GM12865 (cell line): ENCODE data around the gene SAPCD2.

Experiments
- DNase-seq: peaks from one replicate; pipeline ENCODE4 v3.0.0; 2010; ENCODE audit warnings: low read depth
- H3K4me3 ChIP-seq: 2 replicates; pipeline ENCODE4 v1.5.1; 2011; ENCODE audit warnings: mild to moderate bottlenecking, low read depth, low read length, control low read depth
- CTCF ChIP-seq: IDR thresholded peaks from 2 replicates; pipeline ENCODE4 v1.5.1; 2011; ENCODE audit warnings: low read length, control low read depth, low read depth, inconsistent platforms; ENCODE audit not compliant: insufficient read depth; ENCODE audit errors: missing control alignments

Gene SAPCD2

GRCh38 chr9:137052998-137053943 lies 17.1 kb downstream of the SAPCD2 start:
- DNase-seq = no peak
- no peak overlapping the region for H3K4me3 ChIP-seq
- no peak for TF ChIP-seq CTCF

- H3K4me3 ChIP-seq = no peak overlapping the region
- DNase-seq = no peak
- TF ChIP-seq CTCF = no peak
Measured at GRCh38 chr9:137052293-137052692, 18.1 kb downstream of the SAPCD2 start.

- H3K4me3 ChIP-seq = no peak overlapping the region
- DNase-seq = no peak
Measured at GRCh38 chr9:137051145-137051724, 19.1 kb downstream of the SAPCD2 start.

GRCh38 chr9:137050570-137050969 lies 19.8 kb downstream of the SAPCD2 start:
- no peak for TF ChIP-seq CTCF
- DNase-seq = no peak
- no peak overlapping the region for H3K4me3 ChIP-seq

More at GRCh38 chr9:137051145-137051724, 19.1 kb downstream of the SAPCD2 start:
- TF ChIP-seq CTCF = no peak

- H3K4me3 ChIP-seq = no peak overlapping the region
- peak; percentile 59 for TF ChIP-seq CTCF
- DNase-seq = peak; percentile 65
Measured at GRCh38 chr9:137049544-137050449, 20.6 kb downstream of the SAPCD2 start.

GRCh38 chr9:137048655-137049543 lies 21.5 kb downstream of the SAPCD2 start:
- DNase-seq = no peak
- no peak for TF ChIP-seq CTCF
- no peak overlapping the region for H3K4me3 ChIP-seq
